ENCODE measurements around the gene TFB1M. TPM values are rescaled to one million over a fixed set of nuclear protein-coding genes. Genes with fewer than 3 reads are reported as not detected.

Gene TFB1M
- total and polyA plus RNA-seq, 2 donors (not counting 3 experiments of a cell fraction or from before 2014, with no cell fraction given): 12.9 to 35.5 TPM

DNA sequence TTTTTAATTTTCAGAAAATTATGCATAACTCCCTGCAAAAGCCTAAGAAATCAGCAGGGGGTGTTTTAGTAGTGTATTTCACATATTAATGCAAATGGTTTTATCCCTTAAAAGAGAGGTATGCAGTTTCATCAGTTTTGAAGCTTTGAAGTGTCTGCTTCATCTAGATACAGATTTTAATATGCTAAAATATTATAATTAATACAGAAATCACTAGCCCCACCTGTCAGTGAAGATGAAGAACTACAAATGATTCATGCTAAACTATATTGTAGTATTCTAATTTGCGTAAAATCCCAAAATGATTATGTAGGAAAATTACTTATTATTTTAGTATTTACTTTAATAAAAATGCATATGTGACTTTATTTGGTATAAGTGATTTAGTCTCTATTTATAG is 2.9 kb upstream of the TFB1M start:
- Histone ChIP-seq H3K79me2 (ENCODE audit: control insufficient read depth, insufficient read depth, low read length) (peaks cover 20% of the 10 kb centered on the region), H3K36me3 (ENCODE audit: control insufficient read depth in 2 of 2, extremely low read depth in 1 of 2, insufficient read depth in 2 of 2, low read length in 2 of 2) (no peaks in the 10 kb centered on the region), H3K27ac (ENCODE audit: insufficient read depth, low read depth, low read length) (no peak overlapping the region), H3K9ac (replicated peaks; ENCODE audit: extremely low read depth, insufficient read depth, low read length) (no peak overlapping the region), H3K4me2 (ENCODE audit: insufficient read depth, low read length) (no peak overlapping the region), H3K27me3 (ENCODE audit: control insufficient read depth in 2 of 2, insufficient read depth in 2 of 2, low read length in 2 of 2) (no peaks in the 10 kb centered on the region), H3K4me1 (ENCODE audit: control insufficient read depth, extremely low read depth, insufficient read depth, low read length) (peaks cover 16% of the 10 kb centered on the region), H3K4me3 (replicated peaks in 1 of 3; ENCODE audit: insufficient read depth in 1 of 3, low read depth in 1 of 3, low read length in 3 of 3) (no peak overlapping the region), H3K9me1 (replicated peaks; ENCODE audit: control insufficient read depth, extremely low read depth, insufficient read depth, low read length) (no peaks in the 10 kb centered on the region), H3K9me3 (replicated peaks; ENCODE audit: control insufficient read depth, insufficient read depth, low read length) (no peaks in the 10 kb centered on the region), H4K20me1 (replicated peaks; ENCODE audit: control insufficient read depth, extremely low read depth, insufficient read depth, low read length) (no peaks in the 10 kb centered on the region), H2AFZ (ENCODE audit: low read depth, low read length) (no peak overlapping the region)
- TF ChIP-seq, protein P1, sequence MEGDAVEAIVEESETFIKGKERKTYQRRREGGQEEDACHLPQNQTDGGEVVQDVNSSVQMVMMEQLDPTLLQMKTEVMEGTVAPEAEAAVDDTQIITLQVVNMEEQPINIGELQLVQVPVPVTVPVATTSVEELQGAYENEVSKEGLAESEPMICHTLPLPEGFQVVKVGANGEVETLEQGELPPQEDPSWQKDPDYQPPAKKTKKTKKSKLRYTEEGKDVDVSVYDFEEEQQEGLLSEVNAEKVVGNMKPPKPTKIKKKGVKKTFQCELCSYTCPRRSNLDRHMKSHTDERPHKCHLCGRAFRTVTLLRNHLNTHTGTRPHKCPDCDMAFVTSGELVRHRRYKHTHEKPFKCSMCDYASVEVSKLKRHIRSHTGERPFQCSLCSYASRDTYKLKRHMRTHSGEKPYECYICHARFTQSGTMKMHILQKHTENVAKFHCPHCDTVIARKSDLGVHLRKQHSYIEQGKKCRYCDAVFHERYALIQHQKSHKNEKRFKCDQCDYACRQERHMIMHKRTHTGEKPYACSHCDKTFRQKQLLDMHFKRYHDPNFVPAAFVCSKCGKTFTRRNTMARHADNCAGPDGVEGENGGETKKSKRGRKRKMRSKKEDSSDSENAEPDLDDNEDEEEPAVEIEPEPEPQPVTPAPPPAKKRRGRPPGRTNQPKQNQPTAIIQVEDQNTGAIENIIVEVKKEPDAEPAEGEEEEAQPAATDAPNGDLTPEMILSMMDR (IDR thresholded peaks at IDR 0.05; ENCODE audit: extremely low read depth in 1 of 2, insufficient read depth in 1 of 2, low read depth in 1 of 2, low read length in 2 of 2): peak in 1 of 2 donors; percentile 13
- no peak for TF ChIP-seq EZH2 (IDR thresholded peaks at IDR 0.05; ENCODE audit: borderline replicate concordance, low read depth, low read length, severe bottlenecking)
- BruUV-seq (replicated peaks): no TSS peak
- ChIA-PET POLR2A (no interaction called here), CTCF (interaction anchor here (0.6 to 3.9 kb wide), 21 partner anchors 10 to 1842 kb away, joined by 3 to 36 read pairs (median 4); no protein-coding TSS in a partner anchor)
- dilution Hi-C loops (cut with MboI; ENCODE audit: extremely low pct_ligation_motif_present, low sequenced_read_pairs) (no loop called here), intact Hi-C loops (cut with micrococcal nuclease) (loop anchor here (1.0 to 10.0 kb wide), 4 partner anchors 68 to 1615 kb away; no protein-coding TSS in a partner anchor)
- FAIRE-seq: no peak
- no peak for DNase-seq (ENCODE audit: low read depth, low spot score)

DNA sequence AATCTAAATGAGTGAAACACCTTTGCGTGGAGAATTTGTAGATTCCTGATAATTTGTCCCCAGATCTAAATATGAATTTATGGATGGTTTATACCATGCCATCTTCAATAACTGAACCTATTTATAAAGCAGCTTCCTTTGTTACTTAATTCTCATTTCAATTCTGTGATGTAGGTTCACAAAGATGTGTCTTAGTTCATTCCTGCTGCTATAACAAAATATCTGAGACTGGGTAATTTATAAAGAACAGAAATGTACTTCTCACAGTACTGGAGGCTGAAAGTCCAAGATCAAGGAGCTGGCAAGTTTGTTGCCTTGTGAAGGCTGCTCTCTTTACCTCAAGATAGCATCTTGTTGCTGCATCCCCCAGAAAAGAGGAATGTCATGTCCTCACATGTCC is 2.1 kb upstream of the TFB1M start:
- H3K4me3 ChIP-seq (replicated peaks in 1 of 3; ENCODE audit: insufficient read depth in 1 of 3, low read depth in 1 of 3, low read length in 3 of 3): no peak overlapping the region
- no peaks in the 10 kb centered on the region for H4K20me1 ChIP-seq (replicated peaks; ENCODE audit: control insufficient read depth, extremely low read depth, insufficient read depth, low read length)
- H3K4me2 ChIP-seq (ENCODE audit: insufficient read depth, low read length): no peak overlapping the region
- ChIA-PET POLR2A (no interaction called here), CTCF (interaction anchor here (1.1 to 3.9 kb wide), 10 partner anchors 9 to 851 kb away, joined by 3 to 36 read pairs (median 6); no protein-coding TSS in a partner anchor)
- FAIRE-seq: no peak
- no TSS peak for BruUV-seq (replicated peaks)
- H3K36me3 ChIP-seq (ENCODE audit: control insufficient read depth in 2 of 2, extremely low read depth in 1 of 2, insufficient read depth in 2 of 2, low read length in 2 of 2): no peaks in the 10 kb centered on the region
- H3K4me1 ChIP-seq (ENCODE audit: control insufficient read depth, extremely low read depth, insufficient read depth, low read length): peaks cover 24% of the 10 kb centered on the region
- no peaks in the 10 kb centered on the region for H3K9me1 ChIP-seq (replicated peaks; ENCODE audit: control insufficient read depth, extremely low read depth, insufficient read depth, low read length)
- peak overlapping the region; percentile 34 for H2AFZ ChIP-seq (ENCODE audit: low read depth, low read length)
- H3K27me3 ChIP-seq (ENCODE audit: control insufficient read depth in 2 of 2, insufficient read depth in 2 of 2, low read length in 2 of 2): no peaks in the 10 kb centered on the region
- TF ChIP-seq JUN (IDR thresholded peaks at IDR 0.05; ENCODE audit: borderline replicate concordance, insufficient read depth, insufficient read length, low read depth) (no peak), POLR2AphosphoS5 (IDR thresholded peaks at IDR 0.05; ENCODE audit: insufficient read depth, low read depth, low read length) (no peak), POLR2A (IDR thresholded peaks at IDR 0.05; ENCODE audit: low read depth, low read length) (no peak), GATA2 (IDR thresholded peaks at IDR 0.05; ENCODE audit: insufficient read depth, insufficient read length, low read depth, low read length) (no peak), FOS (IDR thresholded peaks at IDR 0.05; ENCODE audit: borderline replicate concordance, insufficient read depth, low read length) (no peak), MYC (IDR thresholded peaks at IDR 0.05; ENCODE audit: low read depth, low read length) (no peak), EZH2 (IDR thresholded peaks at IDR 0.05; ENCODE audit: borderline replicate concordance, low read depth, low read length, severe bottlenecking) (no peak)
- TF ChIP-seq, protein P1 (IDR thresholded peaks at IDR 0.05; ENCODE audit: extremely low read depth in 1 of 2, insufficient read depth in 1 of 2, low read depth in 1 of 2, low read length in 2 of 2): no peak
- TF ChIP-seq, protein P2, sequence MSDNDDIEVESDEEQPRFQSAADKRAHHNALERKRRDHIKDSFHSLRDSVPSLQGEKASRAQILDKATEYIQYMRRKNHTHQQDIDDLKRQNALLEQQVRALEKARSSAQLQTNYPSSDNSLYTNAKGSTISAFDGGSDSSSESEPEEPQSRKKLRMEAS (IDR thresholded peaks at IDR 0.05; ENCODE audit: insufficient read depth, insufficient read length): no peak
- dilution Hi-C loops (cut with MboI; ENCODE audit: extremely low pct_ligation_motif_present, low sequenced_read_pairs): no loop called here
- no peak for DNase-seq (ENCODE audit: low read depth, low spot score)
- H3K27ac ChIP-seq (ENCODE audit: insufficient read depth, low read depth, low read length): no peak overlapping the region
- H3K9me3 ChIP-seq (replicated peaks; ENCODE audit: control insufficient read depth, insufficient read depth, low read length): no peaks in the 10 kb centered on the region
- H3K79me2 ChIP-seq (ENCODE audit: control insufficient read depth, insufficient read depth, low read length): peaks cover 23% of the 10 kb centered on the region
- no peak overlapping the region for H3K9ac ChIP-seq (replicated peaks; ENCODE audit: extremely low read depth, insufficient read depth, low read length)
- intact Hi-C loops (cut with micrococcal nuclease): loop anchor here (2.0 to 10.0 kb wide), 3 partner anchors 68 to 1616 kb away; no protein-coding TSS in a partner anchor

Measured in endothelial cell of umbilical vein (primary cell).